Nephron progenitor cell (in vitro differentiated cells): ENCODE measurements around the gene MYO1C.
A peak's percentile ranks its signal among the peaks of the same experiment; 100 is the strongest.

ENCODE experiments used
- DNase-seq: peaks from one replicate; pipeline ENCODE4 v3.0.0; 2021
- H3K27ac Mint-ChIP-seq: 2 replicates; pipeline ENCODE4 v1.8.0; 2021; ENCODE audit warnings: mild to moderate bottlenecking, moderate library complexity, mixed read lengths
- H3K27me3 Mint-ChIP-seq: 2 replicates; pipeline ENCODE4 v1.8.0; 2021; ENCODE audit warnings: mild to moderate bottlenecking, low read depth, mixed read lengths; ENCODE audit not compliant: poor library complexity
- H3K36me3 Mint-ChIP-seq: 2 replicates; pipeline ENCODE4 v1.8.0; 2021; ENCODE audit warnings: low read depth, mixed read lengths
- H3K4me1 Mint-ChIP-seq: 2 replicates; pipeline ENCODE4 v1.8.0; 2021; ENCODE audit warnings: mixed read lengths
- H3K4me3 Mint-ChIP-seq: 2 replicates; pipeline ENCODE4 v1.8.0; 2021; ENCODE audit warnings: mild to moderate bottlenecking, moderate library complexity, mixed read lengths
- H3K9me3 Mint-ChIP-seq: 2 replicates; pipeline ENCODE4 v1.8.0; 2021; ENCODE audit warnings: mild to moderate bottlenecking, moderate library complexity, mixed read lengths
- CTCF ChIP-seq: fragments of 200-600 bp; sonication (generic); IDR thresholded peaks from 2 replicates; pipeline ENCODE4 v1.5.0; 2021; ENCODE audit warnings: antibody characterized with exemption

MYO1C gene

GRCh38 chr17:1438593-1439083 is 53.8 kb downstream of the MYO1C start:
- Mint-ChIP-seq H3K27ac (peak overlapping the region; percentile 48), H3K4me1 (no peaks in the 10 kb centered on the region), H3K36me3 (peaks cover 38% of the 10 kb centered on the region), H3K4me3 (no peak overlapping the region), H3K27me3 (no peaks in the 10 kb centered on the region), H3K9me3 (no peaks in the 10 kb centered on the region)
- no peak for DNase-seq
- no peak for TF ChIP-seq CTCF

GRCh38 chr17:1435326-1435725 is 57.2 kb downstream of the MYO1C start:
- no peak for TF ChIP-seq CTCF
- no peaks in the 10 kb centered on the region for H3K27me3 Mint-ChIP-seq
- DNase-seq = no peak
- no peak overlapping the region for H3K4me3 Mint-ChIP-seq
- peaks cover 9% of the 10 kb centered on the region for H3K4me1 Mint-ChIP-seq
- H3K9me3 Mint-ChIP-seq = peaks cover 4% of the 10 kb centered on the region
- H3K27ac Mint-ChIP-seq = no peak overlapping the region
- peaks cover 62% of the 10 kb centered on the region for H3K36me3 Mint-ChIP-seq

- peaks cover 66% of the 10 kb centered on the region for H3K36me3 Mint-ChIP-seq
- no peak overlapping the region for H3K4me3 Mint-ChIP-seq
- H3K9me3 Mint-ChIP-seq = peaks cover 4% of the 10 kb centered on the region
- H3K27ac Mint-ChIP-seq = no peak overlapping the region
- no peak for TF ChIP-seq CTCF
- H3K4me1 Mint-ChIP-seq = peaks cover 9% of the 10 kb centered on the region
- no peaks in the 10 kb centered on the region for H3K27me3 Mint-ChIP-seq
- DNase-seq = no peak
These were observed 58.3 kb downstream of the MYO1C start for GRCh38 chr17:1434150-1434549.

GRCh38 chr17:1431631-1432104 is 60.8 kb downstream of the MYO1C start:
- Mint-ChIP-seq H3K4me3 (no peak overlapping the region), H3K9me3 (peaks cover 4% of the 10 kb centered on the region), H3K27ac (peak overlapping the region; percentile 39), H3K4me1 (peaks cover 9% of the 10 kb centered on the region), H3K36me3 (peaks cover 75% of the 10 kb centered on the region), H3K27me3 (no peaks in the 10 kb centered on the region)
- DNase-seq = no peak
- no peak for TF ChIP-seq CTCF

- Mint-ChIP-seq H3K4me1 (peaks cover 20% of the 10 kb centered on the region), H3K27ac (peak overlapping the region; percentile 58), H3K36me3 (peaks cover 55% of the 10 kb centered on the region), H3K27me3 (no peaks in the 10 kb centered on the region), H3K9me3 (no peaks in the 10 kb centered on the region), H3K4me3 (no peak overlapping the region)
- no peak for DNase-seq
- TF ChIP-seq CTCF = no peak
These were observed 68.9 kb downstream of the MYO1C start for GRCh38 chr17:1423456-1424135.

- H3K4me3 Mint-ChIP-seq = no peak overlapping the region
- H3K9me3 Mint-ChIP-seq = no peaks in the 10 kb centered on the region
- H3K27me3 Mint-ChIP-seq = no peaks in the 10 kb centered on the region
- no peak for DNase-seq
- peaks cover 20% of the 10 kb centered on the region for H3K4me1 Mint-ChIP-seq
- TF ChIP-seq CTCF = no peak
- H3K36me3 Mint-ChIP-seq = peaks cover 51% of the 10 kb centered on the region
- peak overlapping the region; percentile 58 for H3K27ac Mint-ChIP-seq
These were observed 69.6 kb downstream of the MYO1C start for GRCh38 chr17:1422885-1423284.
